BE2C (cell line): Measurements from ENCODE around the gene CDC42. TPM values are rescaled to one million over a fixed set of nuclear protein-coding genes. Genes with fewer than 3 reads are reported as not detected.
"Not testable (repeated sequence)": the region's sequence is repeated elsewhere in the genome, so short reads cannot be mapped to it uniquely, and the experiment has no call there.

ENCODE experiments used
- DNase-seq: peaks from one replicate; pipeline ENCODE4 v3.0.0-alpha.2; 2020
- H3K27me3 ChIP-seq: fragments of 250-450 bp; sonication (Bioruptor Pico); 2 replicates; pipeline ENCODE4 v1.5.1; 2020; ENCODE audit warnings: mild to moderate bottlenecking
- H3K36me3 ChIP-seq: fragments of 250-450 bp; sonication (Bioruptor Pico); 2 replicates; pipeline ENCODE4 v1.5.1; 2020; ENCODE audit warnings: mild to moderate bottlenecking
- H3K4me1 ChIP-seq: fragments of 250-450 bp; sonication (Bioruptor Pico); 2 replicates; pipeline ENCODE4 v1.5.1; 2020
- H3K4me3 ChIP-seq: 2 replicates; pipeline ENCODE4 v1.5.1; 2011; ENCODE audit warnings: low read depth, low read length
- H3K9me3 ChIP-seq: fragments of 250-450 bp; sonication (Bioruptor Pico); 2 replicates; pipeline ENCODE4 v1.5.1; 2020
- polyA plus RNA-seq: library from polyadenylated mRNA; unstranded; fragments of >200 nt; gene quantifications from one replicate; pipeline ENCODE4 v1.2.1, GENCODE V29; 2012; ENCODE audit warnings: low read depth, missing spikeins; ENCODE audit not compliant: insufficient read length, insufficient read depth
- TF ChIP-seq, protein P1 (sequence below): IDR thresholded peaks from 2 replicates; pipeline ENCODE4 v1.5.1; 2012; ENCODE audit warnings: mild to moderate bottlenecking, low read depth, low read length

CDC42 gene
- polyA plus RNA-seq, result 79.7 TPM

DNA sequence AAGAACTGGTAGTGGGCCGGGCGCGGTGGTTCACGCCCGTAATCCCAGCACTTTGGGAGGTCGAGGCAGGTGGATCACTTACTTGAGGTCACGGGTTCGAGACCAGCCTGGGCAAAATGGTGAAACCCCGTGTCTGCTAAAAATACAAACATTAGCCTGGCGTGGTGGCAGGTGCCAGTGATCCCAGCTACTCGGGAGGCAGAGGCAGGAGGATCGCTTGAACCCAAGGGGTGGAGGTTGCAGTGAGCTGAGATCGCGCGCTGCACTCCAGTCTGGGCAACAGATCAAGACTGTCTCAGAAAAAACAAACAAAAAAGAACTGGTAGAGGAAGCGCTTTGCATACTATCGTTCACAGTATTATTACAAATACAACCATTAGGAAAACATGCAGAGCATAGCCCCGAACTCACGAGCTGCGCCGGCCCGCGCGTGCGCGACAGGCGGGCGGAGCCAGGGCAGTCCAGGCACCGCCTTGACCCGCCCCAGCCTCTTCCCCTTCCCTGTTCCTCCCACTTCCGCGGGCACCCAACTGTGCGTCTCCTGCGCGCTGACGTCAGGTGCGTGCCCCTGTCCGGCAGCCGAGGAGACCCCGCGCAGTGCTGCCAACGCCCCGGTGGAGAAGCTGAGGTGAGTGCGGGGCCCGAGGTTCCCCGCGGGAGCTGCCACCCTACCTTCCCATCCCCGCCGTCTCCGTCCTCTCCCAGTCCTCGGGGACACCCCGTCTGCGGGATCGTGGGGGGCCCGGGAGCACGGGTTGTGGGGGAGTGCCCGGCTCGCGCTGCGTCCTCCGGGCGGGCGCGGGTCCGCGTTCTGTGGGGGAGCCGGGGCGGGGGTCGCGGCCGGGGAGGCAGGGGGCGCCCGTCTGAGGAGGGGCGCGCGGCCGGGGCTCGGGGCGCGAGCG lies at the start of gene CDC42:
Gene CDC42 (plus strand): TSS at position 595 of the 902 bp plus-strand sequence. CDS start 25,770 bp downstream, outside the sequence.
- Histone ChIP-seq H3K4me3 (peak within 1 kb of the TSS; percentile 64), H3K27me3 (no peaks in the 10 kb centered on the region), H3K9me3 (no peaks in the 10 kb centered on the region), H3K36me3 (no peaks in the 10 kb centered on the region), H3K4me1 (no peaks in the 10 kb centered on the region)
- TF ChIP-seq, protein P1, sequence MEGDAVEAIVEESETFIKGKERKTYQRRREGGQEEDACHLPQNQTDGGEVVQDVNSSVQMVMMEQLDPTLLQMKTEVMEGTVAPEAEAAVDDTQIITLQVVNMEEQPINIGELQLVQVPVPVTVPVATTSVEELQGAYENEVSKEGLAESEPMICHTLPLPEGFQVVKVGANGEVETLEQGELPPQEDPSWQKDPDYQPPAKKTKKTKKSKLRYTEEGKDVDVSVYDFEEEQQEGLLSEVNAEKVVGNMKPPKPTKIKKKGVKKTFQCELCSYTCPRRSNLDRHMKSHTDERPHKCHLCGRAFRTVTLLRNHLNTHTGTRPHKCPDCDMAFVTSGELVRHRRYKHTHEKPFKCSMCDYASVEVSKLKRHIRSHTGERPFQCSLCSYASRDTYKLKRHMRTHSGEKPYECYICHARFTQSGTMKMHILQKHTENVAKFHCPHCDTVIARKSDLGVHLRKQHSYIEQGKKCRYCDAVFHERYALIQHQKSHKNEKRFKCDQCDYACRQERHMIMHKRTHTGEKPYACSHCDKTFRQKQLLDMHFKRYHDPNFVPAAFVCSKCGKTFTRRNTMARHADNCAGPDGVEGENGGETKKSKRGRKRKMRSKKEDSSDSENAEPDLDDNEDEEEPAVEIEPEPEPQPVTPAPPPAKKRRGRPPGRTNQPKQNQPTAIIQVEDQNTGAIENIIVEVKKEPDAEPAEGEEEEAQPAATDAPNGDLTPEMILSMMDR, result no peak
- peak; percentile 93 for DNase-seq

GRCh38 chr1:22002875-22003274 lies 49.6 kb upstream of the CDC42 start:
- not testable (repeated sequence) for H3K4me1 ChIP-seq, DNase-seq

GRCh38 chr1:22003959-22004358 lies 48.5 kb upstream of the CDC42 start:
- not testable (repeated sequence) for H3K36me3 ChIP-seq, H3K4me3 ChIP-seq, H3K4me1 ChIP-seq, DNase-seq, H3K27me3 ChIP-seq, H3K9me3 ChIP-seq

More at GRCh38 chr1:22002875-22003274, 49.6 kb upstream of the CDC42 start:
- not testable (repeated sequence) for H3K27me3 ChIP-seq, H3K4me3 ChIP-seq, H3K9me3 ChIP-seq, H3K36me3 ChIP-seq

GRCh38 chr1:22005261-22006149 lies 47.0 kb upstream of the CDC42 start:
- H3K36me3 ChIP-seq, H3K9me3 ChIP-seq, H3K27me3 ChIP-seq, H3K4me1 ChIP-seq, H3K4me3 ChIP-seq: not testable (repeated sequence)
- peak; percentile 48 for DNase-seq
- TF ChIP-seq, protein P1, result peak; percentile 27; the same call in 1 of the 2 replicates

- H3K27me3 ChIP-seq, H3K4me1 ChIP-seq, DNase-seq, H3K9me3 ChIP-seq, H3K4me3 ChIP-seq, H3K36me3 ChIP-seq: not testable (repeated sequence)
Measured at GRCh38 chr1:22006736-22007135, 45.8 kb upstream of the CDC42 start.

DNA sequence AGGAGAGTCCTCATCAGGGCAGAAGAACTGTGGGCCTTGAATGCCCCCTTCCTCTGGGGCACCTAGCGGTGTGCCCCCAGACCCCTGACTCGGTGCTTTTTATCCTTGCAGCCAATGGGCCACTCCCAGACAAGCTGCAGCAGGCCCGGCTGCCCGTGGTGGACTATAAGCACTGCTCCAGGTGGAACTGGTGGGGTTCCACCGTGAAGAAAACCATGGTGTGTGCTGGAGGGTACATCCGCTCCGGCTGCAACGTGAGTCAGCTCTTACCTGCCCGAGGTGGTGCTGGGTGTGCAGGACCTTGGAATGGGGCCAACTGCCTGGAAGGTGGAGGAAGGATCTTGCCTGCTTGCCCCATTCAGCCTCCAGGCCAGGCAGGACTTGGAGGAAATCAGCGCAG lies 45.2 kb upstream of the CDC42 start:
- not testable (repeated sequence) for DNase-seq, H3K27me3 ChIP-seq, H3K36me3 ChIP-seq, H3K4me1 ChIP-seq, H3K9me3 ChIP-seq, H3K4me3 ChIP-seq

DNA sequence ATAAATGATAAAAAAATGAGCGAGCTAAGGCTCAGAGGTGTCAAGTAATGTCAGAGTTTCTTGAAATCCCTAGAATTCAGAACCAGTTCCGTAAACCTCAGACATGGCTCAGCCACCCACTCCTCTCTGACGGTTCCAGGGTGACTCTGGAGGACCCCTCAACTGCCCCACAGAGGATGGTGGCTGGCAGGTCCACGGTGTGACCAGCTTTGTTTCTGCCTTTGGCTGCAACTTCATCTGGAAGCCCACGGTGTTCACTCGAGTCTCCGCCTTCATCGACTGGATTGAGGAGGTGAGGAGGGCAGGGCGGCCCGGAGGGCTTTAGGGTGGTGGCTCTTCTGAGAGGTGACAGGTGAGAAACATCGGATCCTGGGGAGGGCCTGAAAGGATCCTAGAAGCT lies 42.9 kb upstream of the CDC42 start:
- not testable (repeated sequence) for DNase-seq, H3K4me1 ChIP-seq, H3K4me3 ChIP-seq, H3K27me3 ChIP-seq, H3K36me3 ChIP-seq, H3K9me3 ChIP-seq

DNA sequence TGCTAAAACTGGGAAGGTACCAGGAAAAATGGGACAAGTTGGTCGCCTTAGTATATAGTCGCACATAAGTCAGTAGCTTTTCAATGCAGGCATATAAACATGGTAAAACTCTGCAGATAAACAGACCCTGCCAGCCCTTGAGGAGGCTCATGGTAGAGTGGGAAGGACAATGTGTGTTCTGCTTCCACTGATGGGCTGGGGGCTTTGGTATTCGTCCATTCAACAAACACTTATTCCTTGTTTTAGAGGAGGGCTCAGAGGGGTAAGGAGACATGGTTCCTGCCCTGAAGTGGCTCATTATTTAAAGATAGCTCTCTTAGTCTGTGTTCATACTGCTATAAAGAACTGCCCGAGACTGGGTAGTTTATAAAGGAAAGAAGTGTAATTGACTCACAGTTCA lies 39.8 kb upstream of the CDC42 start:
- H3K9me3 ChIP-seq, H3K27me3 ChIP-seq, DNase-seq, H3K4me1 ChIP-seq, H3K36me3 ChIP-seq, H3K4me3 ChIP-seq: not testable (repeated sequence)

GRCh38 chr1:22014575-22015206 lies 37.8 kb upstream of the CDC42 start:
- not testable (repeated sequence) for H3K4me1 ChIP-seq, H3K27me3 ChIP-seq, DNase-seq

More at GRCh38 chr1:22014575-22015206, 37.8 kb upstream of the CDC42 start:
- H3K36me3 ChIP-seq, H3K9me3 ChIP-seq, H3K4me3 ChIP-seq: not testable (repeated sequence)
